ENCODE measurements around the gene AMPD2. TPM values are rescaled to one million over a fixed set of nuclear protein-coding genes. Genes with fewer than 3 reads are reported as not detected.

The AMPD2 gene
- total RNA-seq, 1 experiment from 2014 or later: 79.8 TPM

DNA sequence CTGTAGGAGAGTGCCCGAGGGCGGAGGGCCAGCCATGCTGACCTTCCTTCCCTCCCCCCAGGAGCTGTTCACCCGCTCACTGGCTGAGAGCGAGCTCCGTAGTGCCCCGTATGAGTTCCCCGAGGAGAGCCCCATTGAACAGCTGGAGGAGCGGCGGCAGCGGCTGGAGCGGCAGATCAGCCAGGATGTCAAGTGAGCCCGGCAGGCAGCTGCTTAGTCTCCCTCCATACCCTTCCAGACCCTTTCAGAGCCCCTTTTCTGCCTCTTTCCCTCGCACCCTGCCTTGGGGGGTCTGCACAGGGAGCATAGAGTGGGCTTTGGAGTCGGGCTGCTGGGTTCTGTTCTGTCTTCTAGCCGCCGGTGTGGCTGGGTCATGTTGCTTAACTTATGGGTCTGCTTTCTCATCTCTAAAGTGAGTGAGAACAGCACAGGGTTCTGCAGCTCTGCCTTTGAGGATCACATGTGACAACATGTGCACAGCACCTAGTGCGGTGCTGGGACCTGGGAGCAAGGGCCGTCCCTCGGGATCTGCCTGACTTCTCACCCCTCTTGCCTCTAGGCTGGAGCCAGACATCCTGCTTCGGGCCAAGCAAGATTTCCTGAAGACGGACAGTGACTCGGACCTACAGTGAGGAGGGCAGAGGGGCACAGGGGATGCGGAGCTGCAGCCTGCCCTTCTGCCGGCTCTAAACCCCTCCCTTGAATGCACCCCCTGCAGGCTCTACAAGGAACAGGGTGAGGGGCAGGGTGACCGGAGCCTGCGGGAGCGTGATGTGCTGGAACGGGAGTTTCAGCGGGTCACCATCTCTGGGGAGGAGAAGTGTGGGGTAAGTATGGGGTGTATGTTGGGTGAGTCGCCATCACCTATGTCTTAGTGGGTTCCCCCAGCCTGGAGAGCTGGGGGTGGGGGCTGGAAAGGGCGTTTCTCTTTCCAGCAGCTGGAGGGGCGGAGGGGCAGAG lies 6.2 kb downstream of the AMPD2 start (continued):
- TF ChIP-seq, protein P1, sequence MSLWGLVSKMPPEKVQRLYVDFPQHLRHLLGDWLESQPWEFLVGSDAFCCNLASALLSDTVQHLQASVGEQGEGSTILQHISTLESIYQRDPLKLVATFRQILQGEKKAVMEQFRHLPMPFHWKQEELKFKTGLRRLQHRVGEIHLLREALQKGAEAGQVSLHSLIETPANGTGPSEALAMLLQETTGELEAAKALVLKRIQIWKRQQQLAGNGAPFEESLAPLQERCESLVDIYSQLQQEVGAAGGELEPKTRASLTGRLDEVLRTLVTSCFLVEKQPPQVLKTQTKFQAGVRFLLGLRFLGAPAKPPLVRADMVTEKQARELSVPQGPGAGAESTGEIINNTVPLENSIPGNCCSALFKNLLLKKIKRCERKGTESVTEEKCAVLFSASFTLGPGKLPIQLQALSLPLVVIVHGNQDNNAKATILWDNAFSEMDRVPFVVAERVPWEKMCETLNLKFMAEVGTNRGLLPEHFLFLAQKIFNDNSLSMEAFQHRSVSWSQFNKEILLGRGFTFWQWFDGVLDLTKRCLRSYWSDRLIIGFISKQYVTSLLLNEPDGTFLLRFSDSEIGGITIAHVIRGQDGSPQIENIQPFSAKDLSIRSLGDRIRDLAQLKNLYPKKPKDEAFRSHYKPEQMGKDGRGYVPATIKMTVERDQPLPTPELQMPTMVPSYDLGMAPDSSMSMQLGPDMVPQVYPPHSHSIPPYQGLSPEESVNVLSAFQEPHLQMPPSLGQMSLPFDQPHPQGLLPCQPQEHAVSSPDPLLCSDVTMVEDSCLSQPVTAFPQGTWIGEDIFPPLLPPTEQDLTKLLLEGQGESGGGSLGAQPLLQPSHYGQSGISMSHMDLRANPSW (CRISPR knock-in tag; conservative IDR thresholded peaks at IDR 0.05; ENCODE audit: low read depth): no peak
- TF ChIP-seq, protein P2, sequence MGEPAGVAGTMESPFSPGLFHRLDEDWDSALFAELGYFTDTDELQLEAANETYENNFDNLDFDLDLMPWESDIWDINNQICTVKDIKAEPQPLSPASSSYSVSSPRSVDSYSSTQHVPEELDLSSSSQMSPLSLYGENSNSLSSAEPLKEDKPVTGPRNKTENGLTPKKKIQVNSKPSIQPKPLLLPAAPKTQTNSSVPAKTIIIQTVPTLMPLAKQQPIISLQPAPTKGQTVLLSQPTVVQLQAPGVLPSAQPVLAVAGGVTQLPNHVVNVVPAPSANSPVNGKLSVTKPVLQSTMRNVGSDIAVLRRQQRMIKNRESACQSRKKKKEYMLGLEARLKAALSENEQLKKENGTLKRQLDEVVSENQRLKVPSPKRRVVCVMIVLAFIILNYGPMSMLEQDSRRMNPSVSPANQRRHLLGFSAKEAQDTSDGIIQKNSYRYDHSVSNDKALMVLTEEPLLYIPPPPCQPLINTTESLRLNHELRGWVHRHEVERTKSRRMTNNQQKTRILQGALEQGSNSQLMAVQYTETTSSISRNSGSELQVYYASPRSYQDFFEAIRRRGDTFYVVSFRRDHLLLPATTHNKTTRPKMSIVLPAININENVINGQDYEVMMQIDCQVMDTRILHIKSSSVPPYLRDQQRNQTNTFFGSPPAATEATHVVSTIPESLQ (CRISPR knock-in tag; IDR thresholded peaks at IDR 0.05): no peak
- TF ChIP-seq ZNF263 (CRISPR knock-in tag; IDR thresholded peaks at IDR 0.05; ENCODE audit: low read depth): no peak
- no peak for TF ChIP-seq JUN (CRISPR knock-in tag; IDR thresholded peaks at IDR 0.05)

DNA sequence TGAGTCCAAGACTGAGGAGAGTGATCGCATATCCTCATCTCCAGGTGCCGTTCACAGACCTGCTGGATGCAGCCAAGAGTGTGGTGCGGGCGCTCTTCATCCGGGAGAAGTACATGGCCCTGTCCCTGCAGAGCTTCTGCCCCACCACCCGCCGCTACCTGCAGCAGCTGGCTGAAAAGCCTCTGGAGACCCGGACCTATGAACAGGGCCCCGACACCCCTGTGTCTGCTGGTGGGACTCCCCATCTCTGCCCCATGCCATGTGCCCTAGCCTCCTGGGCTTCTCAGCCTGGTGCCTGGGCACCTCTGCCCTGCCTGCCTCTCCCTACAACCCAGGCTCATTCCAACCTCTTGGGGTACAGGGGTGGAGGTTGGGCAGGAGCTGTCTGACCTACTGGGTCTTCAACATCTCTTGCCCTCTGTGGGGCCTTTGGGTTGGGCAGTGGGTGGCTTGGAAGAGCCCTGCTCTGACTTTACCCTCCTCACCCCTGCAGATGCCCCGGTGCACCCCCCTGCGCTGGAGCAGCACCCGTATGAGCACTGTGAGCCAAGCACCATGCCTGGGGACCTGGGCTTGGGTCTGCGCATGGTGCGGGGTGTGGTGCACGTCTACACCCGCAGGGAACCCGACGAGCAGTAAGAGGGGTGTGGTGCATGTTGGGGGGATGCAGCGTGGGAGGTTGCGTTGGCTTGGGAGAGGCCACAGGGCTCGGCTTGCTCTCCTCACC lies 7.2 kb downstream of the AMPD2 start:
- H3K9me3 Mint-ChIP-seq: no peaks in the 10 kb centered on the region
- peaks cover 28% of the 10 kb centered on the region for H3K36me3 Mint-ChIP-seq
- H3K4me3 Mint-ChIP-seq: no peak overlapping the region
- ChIA-PET POLR2A (interaction anchor here (0.6 kb wide), 1 partner anchor 17 kb away, joined by 3 read pairs; no protein-coding TSS in a partner anchor), CTCF (interaction anchor here (1.0 to 4.7 kb wide), 3 partner anchors 13 to 81 kb away, joined by 3 to 31 read pairs (median 8); no protein-coding TSS in a partner anchor)
- no peak for TF ChIP-seq ESRRA (CRISPR knock-in tag; IDR thresholded peaks at IDR 0.05; ENCODE audit: borderline replicate concordance)
- no peak for TF ChIP-seq TCF7 (CRISPR knock-in tag; IDR thresholded peaks at IDR 0.05; ENCODE audit: low read depth)
- TF ChIP-seq SMAD3 (CRISPR knock-in tag; IDR thresholded peaks at IDR 0.05; ENCODE audit: borderline replicate concordance): no peak
- TF ChIP-seq GABPB1 (CRISPR knock-in tag; IDR thresholded peaks at IDR 0.05): no peak
- TF ChIP-seq, protein P3, sequence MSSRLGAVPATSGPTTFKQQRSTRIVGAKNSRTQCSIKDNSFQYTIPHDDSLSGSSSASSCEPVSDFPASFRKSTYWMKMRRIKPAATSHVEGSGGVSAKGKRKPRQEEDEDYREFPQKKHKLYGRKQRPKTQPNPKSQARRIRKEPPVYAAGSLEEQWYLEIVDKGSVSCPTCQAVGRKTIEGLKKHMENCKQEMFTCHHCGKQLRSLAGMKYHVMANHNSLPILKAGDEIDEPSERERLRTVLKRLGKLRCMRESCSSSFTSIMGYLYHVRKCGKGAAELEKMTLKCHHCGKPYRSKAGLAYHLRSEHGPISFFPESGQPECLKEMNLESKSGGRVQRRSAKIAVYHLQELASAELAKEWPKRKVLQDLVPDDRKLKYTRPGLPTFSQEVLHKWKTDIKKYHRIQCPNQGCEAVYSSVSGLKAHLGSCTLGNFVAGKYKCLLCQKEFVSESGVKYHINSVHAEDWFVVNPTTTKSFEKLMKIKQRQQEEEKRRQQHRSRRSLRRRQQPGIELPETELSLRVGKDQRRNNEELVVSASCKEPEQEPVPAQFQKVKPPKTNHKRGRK (CRISPR knock-in tag; IDR thresholded peaks at IDR 0.05; ENCODE audit: borderline replicate concordance): no peak
- TF ChIP-seq ZNF263 (CRISPR knock-in tag; IDR thresholded peaks at IDR 0.05; ENCODE audit: low read depth): no peak
- no peak for TF ChIP-seq CREB1 (CRISPR knock-in tag; IDR thresholded peaks at IDR 0.05)
- no peak for TF ChIP-seq NFATC4 (CRISPR knock-in tag; IDR thresholded peaks at IDR 0.05)
- no peak for TF ChIP-seq MLX (CRISPR knock-in tag; IDR thresholded peaks at IDR 0.05)
- no peak overlapping the region for H3K27ac Mint-ChIP-seq
- DNase-seq (ENCODE audit: low spot score) (no peak), ATAC-seq (no peak)
- H3K27me3 Mint-ChIP-seq (ENCODE audit: low read depth): no peaks in the 10 kb centered on the region
- peaks cover 17% of the 10 kb centered on the region for H3K4me1 Mint-ChIP-seq
